ENCODE results near the gene CNIH4. TPM values are rescaled to one million over a fixed set of nuclear protein-coding genes. Genes with fewer than 3 reads are reported as not detected.

The CNIH4 gene
- total RNA-seq, 1 donor from 2014 or later = 30.1 TPM

Small RNAs within 50 kb of the gene (microRNA-seq; reads per million reads assigned to microRNA genes)
- not detected for gene MIR4742

Other genes with a start within 250 kb of the CNIH4 start
- gene FBXO28, start 242.8 kb upstream of the CNIH4 start, total RNA-seq = 23.9 TPM
- gene DEGS1, start 173.6 kb upstream of the CNIH4 start, total RNA-seq = 36.1 TPM
- gene NVL, start 26.7 kb upstream of the CNIH4 start, total RNA-seq = 11.6 TPM
- gene WDR26, start 77.9 kb downstream of the CNIH4 start, total RNA-seq = 61.8 TPM